HG02840 (cell line): ENCODE data around the gene SLC1A7.
"Not testable (repeated sequence)": the region's sequence is repeated elsewhere in the genome, so short reads cannot be mapped to it uniquely, and the experiment has no call there.

Source experiments
- ATAC-seq: cut with Tn5 transposase; IDR thresholded peaks from one replicate; pipeline ENCODE4 v1.9.1; 2021; ENCODE audit warnings: mild to moderate bottlenecking, moderate library complexity, moderate number of reproducible peaks; ENCODE audit not compliant: unreplicated experiment, low FRiP score

The SLC1A7 gene

GRCh38 chr1:53142226-53142853, at the start of gene SLC1A7:
TSS of gene SLC1A7 (minus strand) at chr1:53142638. CDS start at chr1:53142449, 189 bp downstream.
- no peak for ATAC-seq

GRCh38 chr1:53190210-53190611, 47.8 kb upstream of the SLC1A7 start:
- ATAC-seq, result no peak

- ATAC-seq, result no peak
Observed at GRCh38 chr1:53189061-53189460, 46.6 kb upstream of the SLC1A7 start.

- no peak for ATAC-seq
Observed at GRCh38 chr1:53188099-53188498, 45.7 kb upstream of the SLC1A7 start.

- ATAC-seq, result no peak
Observed at GRCh38 chr1:53187401-53187800, 45.0 kb upstream of the SLC1A7 start.

DNA sequence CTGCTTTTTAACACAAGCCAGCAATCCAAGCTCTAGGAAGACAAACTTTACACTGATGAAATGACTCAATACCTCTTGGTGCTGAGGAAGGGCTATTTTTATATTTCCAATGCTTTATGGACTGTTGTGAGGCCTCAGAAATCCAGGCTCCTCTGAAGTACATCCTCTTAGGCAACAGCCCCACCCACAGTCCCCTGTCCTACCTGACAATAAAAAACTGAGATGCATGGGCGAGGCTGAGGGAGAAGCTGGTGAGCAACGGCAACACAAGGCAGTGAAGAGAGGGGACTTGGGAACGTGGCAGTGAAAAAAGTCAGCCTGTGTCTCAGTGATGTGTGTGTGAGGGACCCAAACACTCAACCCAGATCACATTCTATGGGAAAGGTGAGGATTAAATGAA, 44.1 kb upstream of the SLC1A7 start:
- ATAC-seq, result no peak

DNA sequence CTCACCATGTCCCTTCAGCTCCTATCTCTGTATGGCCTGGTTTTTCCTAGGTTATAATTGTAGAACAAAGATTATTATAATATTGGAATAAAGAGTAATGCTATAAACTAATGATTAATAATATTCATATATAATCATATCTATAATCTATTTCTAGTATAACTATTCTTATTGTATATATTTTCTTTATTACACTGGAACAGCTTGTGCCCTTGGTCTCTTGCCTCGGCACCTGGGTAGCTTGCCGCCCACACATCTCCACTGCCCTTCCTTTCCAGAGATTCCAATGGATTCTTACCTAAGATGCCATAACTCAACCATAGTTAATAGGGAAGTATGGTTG, 43.5 kb upstream of the SLC1A7 start:
- not testable (repeated sequence) for ATAC-seq

DNA sequence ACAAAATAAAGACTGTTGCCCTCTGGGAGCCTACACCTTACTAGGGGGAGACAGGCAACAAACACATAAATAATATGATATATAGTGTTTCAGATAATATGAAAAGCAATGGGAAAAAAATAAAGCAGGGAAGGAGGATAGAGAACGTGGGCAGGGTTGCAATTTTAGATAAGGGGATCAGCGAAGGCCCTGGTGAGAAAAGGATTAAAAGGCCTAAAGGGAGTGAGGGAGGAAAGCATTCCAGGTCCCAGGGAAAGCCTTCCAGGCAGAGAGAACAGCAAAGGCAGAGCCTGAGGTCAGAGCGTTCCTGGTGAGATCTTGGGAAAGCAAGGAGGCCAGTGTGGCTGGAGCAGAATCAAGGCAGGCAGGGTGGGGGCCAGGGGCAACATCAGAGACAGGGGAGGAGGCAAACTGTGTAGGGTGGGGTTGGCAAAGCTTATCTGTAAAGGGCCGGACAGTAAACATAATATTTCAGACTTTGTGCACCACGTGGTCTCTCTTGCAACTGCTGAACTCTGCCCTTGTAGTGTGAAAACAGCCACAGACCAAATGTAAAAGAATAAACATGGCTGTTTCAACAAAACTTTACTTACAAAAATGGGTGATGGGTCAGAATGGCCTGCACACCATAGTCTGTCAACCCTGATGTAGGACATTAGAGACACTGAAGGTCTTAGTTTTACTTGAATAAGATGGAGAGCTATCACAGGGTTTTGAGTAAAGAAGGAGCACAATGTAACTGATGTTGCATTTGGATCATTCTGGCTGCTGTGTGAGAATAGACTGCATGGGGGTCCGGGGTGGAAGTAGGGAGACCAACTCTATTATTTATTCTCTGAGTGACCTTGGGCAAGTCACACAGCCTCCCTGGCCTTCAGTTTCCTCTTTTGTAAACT, 40.9 kb upstream of the SLC1A7 start:
- no peak for ATAC-seq

DNA sequence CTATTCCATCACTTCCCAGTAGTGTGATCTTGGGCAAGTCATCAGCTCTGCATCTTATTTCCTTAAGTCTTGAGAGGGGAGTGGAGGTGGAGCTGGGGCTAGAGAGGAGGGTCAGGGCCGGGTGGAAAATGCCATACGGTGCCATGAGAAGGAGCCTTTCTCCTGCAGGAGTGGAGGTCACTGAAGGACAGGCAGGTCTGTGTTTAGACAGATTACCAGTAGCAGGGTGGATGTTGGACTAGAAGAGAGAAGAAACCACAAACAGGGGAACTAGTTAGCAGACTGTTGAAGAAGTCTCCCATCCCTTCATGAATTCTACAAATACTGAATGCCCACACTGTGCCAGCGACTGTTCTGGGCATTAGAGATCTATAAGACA, 40.3 kb upstream of the SLC1A7 start:
- no peak for ATAC-seq

- no peak for ATAC-seq
Observed at GRCh38 chr1:53182111-53182593, 39.7 kb upstream of the SLC1A7 start.

DNA sequence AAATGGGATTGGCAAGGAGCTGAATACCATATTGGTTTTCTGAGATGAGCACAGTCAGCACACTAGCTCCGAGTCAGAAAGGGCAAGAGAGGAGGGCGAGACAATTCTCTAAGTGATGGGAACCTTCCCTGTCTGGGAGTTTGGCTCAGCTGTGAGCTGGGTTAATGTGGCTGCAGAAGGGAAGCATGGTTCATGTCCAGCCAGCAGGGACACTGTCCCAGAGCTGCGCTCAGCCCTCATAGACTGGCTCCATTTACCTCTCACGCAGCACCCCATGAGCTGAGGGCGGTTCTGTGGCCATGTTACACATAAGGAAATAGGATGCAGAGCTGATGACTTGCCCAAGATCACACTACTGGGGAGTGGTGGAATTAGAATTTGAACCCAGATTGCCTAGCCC, 38.5 kb upstream of the SLC1A7 start:
- ATAC-seq, result no peak

DNA sequence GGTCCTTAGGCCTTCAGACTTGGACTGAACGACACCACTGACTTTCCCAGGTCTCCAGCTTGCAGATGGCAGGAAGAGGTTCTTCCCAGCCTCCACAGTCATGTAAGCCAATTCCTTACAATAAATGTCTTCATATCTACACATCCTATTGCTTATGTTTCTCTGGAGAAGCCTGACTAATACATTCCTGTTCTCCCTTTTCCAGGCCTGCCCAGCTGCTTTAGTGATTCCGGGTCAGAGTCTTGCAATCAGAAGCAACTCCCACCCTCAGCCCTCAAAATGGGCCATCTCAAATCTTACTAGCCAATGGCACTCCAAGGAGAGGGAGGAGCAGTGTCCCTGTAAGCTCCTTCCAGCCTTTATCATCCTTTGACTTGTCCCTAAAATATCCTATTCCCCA, 37.8 kb upstream of the SLC1A7 start:
- no peak for ATAC-seq

GRCh38 chr1:53176452-53177208, 34.2 kb upstream of the SLC1A7 start:
- ATAC-seq, result no peak

DNA sequence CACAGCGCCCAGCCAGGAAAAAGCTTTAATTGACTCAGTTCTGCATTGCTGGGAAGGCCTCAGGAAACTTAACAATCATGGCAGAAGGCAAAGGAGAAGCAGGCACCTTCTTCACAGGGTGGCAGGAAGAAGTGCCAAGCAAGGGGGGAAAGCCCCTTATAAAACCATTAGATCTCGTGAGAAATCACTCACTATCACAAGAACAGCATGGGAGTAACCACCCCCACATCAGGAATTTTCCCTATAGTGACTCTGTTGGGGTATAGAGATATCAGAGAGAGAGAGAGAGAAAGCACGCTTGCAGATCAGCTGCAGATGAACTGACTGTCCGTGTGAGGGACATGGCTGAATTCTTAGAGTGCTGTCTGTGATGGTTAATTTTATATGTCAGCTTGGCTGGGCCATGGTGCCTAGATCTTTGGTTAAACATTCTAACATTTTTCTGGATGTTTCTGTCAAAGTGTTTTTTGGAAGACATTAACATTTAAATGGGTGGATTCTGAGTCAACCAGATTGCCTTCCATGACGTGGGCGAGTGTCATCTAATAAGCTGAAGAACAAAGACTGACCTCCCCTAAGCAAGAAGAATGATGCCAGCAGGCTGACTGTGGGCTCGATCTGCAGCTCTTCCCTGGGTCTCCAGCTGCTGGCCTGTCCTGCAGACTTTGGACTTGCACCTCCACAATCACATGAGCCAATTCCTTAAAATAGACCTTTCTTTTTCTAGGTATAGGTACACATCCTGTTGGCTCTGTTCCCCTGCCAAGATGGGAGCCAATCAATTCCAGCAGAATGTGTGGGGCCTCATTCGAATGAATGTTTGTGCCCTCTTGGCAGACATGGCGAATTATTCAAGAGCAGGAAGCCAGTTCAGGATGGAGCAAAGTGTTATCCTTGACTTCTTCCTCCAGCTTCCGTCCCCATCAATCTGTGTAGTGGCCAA, 32.8 kb upstream of the SLC1A7 start:
- ATAC-seq, result no peak

DNA sequence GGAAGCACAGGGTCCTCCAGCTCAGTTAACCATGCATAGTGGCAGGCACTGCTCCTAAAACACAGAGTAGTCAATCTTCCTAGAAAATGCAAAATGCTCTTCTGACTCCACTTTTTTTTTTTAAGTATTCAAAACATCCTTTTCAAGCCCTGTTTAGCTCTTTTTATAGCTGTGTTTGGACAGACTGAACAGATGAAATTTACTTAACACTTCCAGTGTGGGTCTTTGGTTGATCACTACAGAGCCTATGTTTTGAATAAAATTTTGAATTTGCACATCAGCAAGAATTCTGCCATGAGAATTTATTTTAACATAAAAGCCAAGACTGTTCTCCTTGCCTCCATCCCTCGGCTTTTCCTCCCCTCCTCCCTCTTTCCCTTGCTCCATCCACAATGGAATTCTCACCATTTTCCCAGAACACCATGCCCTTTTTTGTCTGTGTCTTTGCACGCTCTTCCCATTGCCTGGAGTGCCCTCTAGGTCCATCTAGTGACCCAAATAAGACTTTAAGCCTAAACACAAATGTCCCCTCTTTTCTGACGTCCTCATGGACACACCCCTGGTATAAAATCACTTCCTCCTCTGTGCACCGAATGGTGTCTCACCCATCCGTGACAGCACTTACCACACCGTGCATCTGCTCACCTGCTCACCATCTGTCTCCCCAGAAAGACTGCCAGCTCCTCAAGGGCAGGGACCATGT, 30.1 kb upstream of the SLC1A7 start:
- ATAC-seq, result no peak

GRCh38 chr1:53166912-53167311, 24.5 kb upstream of the SLC1A7 start:
- ATAC-seq, result no peak

GRCh38 chr1:53166366-53166765, 23.9 kb upstream of the SLC1A7 start:
- ATAC-seq, result no peak

DNA sequence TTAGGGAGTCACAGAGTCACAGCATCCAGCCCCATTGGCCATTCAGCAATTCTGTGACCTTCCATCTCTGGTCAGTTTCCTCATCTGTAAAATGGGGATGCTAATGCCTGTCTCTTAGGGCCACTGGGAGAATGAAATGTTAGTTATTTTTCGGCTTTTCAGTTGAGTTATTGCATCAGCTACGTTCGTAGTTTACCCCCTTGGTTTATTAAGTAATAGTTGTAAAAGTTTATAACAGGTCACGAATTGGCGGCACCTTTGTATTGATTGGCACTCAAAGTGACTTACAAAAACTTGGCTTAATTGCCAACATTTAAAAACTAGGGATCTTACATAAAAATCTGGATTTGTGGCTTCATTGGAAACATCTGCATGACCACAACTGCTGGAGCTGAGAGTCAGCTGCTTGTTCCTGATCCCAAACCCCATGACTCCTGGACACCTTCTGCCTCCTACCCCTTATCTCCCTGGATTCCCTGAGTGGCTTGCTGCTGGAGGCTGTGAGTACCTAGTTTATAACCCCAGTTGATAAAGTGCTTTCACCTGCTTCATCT, 23.0 kb upstream of the SLC1A7 start:
- ATAC-seq, result no peak

GRCh38 chr1:53163291-53163768, 20.9 kb upstream of the SLC1A7 start:
- no peak for ATAC-seq
